HG03095 (cell line): ENCODE data around the gene CHST5.

ENCODE experiments used
- ATAC-seq: cut with Tn5 transposase; IDR thresholded peaks from one replicate; pipeline ENCODE4 v1.9.1; 2021; ENCODE audit warnings: moderate library complexity; ENCODE audit not compliant: unreplicated experiment

Gene CHST5

DNA sequence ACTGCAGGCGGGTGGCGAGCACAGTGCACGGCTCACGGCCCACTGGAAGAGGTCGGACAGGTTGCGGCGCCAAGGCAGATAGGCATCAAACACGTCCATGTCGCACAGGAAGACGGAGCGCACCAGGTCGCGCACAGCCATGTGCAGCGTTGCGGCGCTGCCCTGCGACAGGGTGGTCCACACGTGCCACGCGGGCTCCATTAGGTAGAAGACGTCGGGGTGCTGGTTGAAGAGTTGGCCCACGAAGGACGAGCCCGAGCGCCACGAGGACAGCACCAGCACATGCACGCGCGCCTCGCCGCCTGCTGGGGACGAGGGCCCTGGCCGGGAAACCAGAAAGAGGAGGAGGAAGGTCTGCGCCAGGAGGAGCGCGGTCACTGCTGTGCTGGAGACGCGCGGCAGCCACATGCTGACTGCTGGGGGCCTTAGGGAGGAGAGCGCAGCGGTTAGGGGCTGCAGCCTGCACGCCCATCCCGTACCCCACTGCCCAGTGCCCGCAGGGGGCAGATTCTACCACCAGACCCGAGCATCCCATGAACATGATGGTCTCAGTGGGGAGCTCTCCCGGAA lies 56.4 kb downstream of the CHST5 start:
- no peak for ATAC-seq
